HepG2 (cell line): ENCODE measurements around the gene ZNF630. TPM values are rescaled to one million over a fixed set of nuclear protein-coding genes. Genes with fewer than 3 reads are reported as not detected.

ENCODE experiments used
- ATAC-seq: fragments of 200-7000 bp; cut with Tn5 transposase; 3 replicates; pipeline ENCODE4 v1.9.1; 2020; ENCODE audit warnings: mild to moderate bottlenecking, moderate library complexity
- BruUV-seq: library from RNA; stranded (reverse); fragments of 400-500 nt; replicated peaks from 2 replicates; lab custom pipeline; 2021; lab: Mats Ljungman, UMichigan
- CTCF ChIA-PET: fragments of 300-600 bp; formaldehyde crosslinking; extraction: SDS; loops from one replicate; lab custom pipeline; 2021; ENCODE audit warnings: low total read pairs, inconsistent platforms, low intra/inter-chr PET ratio; lab: Yijun Ruan, JAX
- POLR2A ChIA-PET: fragments of 350-600 bp; sonication (Branson Sonifier 250); formaldehyde crosslinking; loops from one replicate; lab custom pipeline; 2020; ENCODE audit warnings: antibody characterized with exemption, inconsistent platforms; lab: Yijun Ruan, JAX
- DNase-seq: peaks from one replicate; pipeline ENCODE4 v3.0.0-alpha.2; 2015; ENCODE audit warnings: low spot score
- FAIRE-seq: peaks from 3 replicates; lab custom pipeline; 2011; peaks lifted over from hg19 to GRCh38; lab: Jason Lieb, UNC
- H2AFZ ChIP-seq: one replicate; pipeline ENCODE4 v1.6.1; 2011; ENCODE audit warnings: low read length, inconsistent platforms
- H3K27ac ChIP-seq: fragments of 300-600 bp; 3 replicates; pipeline ENCODE4 v1.8.0; 2011; ENCODE audit warnings: mixed run types, mild to moderate bottlenecking, mixed read lengths, low read length, inconsistent platforms; ENCODE audit not compliant: insufficient read depth; ENCODE audit errors: extremely low read length
- H3K27me3 ChIP-seq, 2 experiments: fragments of 200-600 bp in 1 of 2; 2 replicates in 1 of 2; 3 replicates in 1 of 2; pipeline versions ENCODE4 v1.6.0 to v1.8.0; 2011; ENCODE audit warnings: low read length in 2 of 2, mild to moderate bottlenecking in 2 of 2, moderate library complexity in 2 of 2, inconsistent platforms in 1 of 2; ENCODE audit not compliant: insufficient read depth in 2 of 2, control insufficient read depth in 1 of 2
- H3K36me3 ChIP-seq, 2 experiments: fragments of 200-600 bp in 1 of 2; replicated peaks in 1 of 2; 2 replicates in 1 of 2; 3 replicates in 1 of 2; pipeline versions ENCODE4 v1.5.1 to v1.8.0; 2011; ENCODE audit warnings: low read length in 2 of 2, inconsistent platforms in 1 of 2; ENCODE audit not compliant: insufficient read depth in 2 of 2, control insufficient read depth in 1 of 2
- H3K4me1 ChIP-seq: 2 replicates; pipeline ENCODE4 v1.5.1; 2012; ENCODE audit warnings: low read length, inconsistent platforms; ENCODE audit not compliant: insufficient read depth
- H3K4me2 ChIP-seq: 2 replicates; pipeline ENCODE4 v1.6.0; 2011; ENCODE audit warnings: low read depth, low read length, inconsistent platforms
- H3K4me3 ChIP-seq, 3 experiments: fragments of 200-600 bp in 1 of 3; sonication (generic), shearing (Covaris generic) in 1 of 3; replicated peaks in 1 of 3; 2 replicates each; pipeline ENCODE4 v1.5.1; 2011 to 2016; ENCODE audit warnings: low read length in 3 of 3, inconsistent platforms in 2 of 3, low read depth in 2 of 3, mild to moderate bottlenecking in 2 of 3, control low read depth in 1 of 3, mixed read lengths in 1 of 3; ENCODE audit not compliant: insufficient read depth in 1 of 3
- H3K79me2 ChIP-seq: one replicate; pipeline ENCODE4 v1.6.1; 2011; ENCODE audit warnings: low read length, inconsistent platforms; ENCODE audit not compliant: insufficient read depth
- H3K9ac ChIP-seq: 2 replicates; pipeline ENCODE4 v1.6.0; 2011; ENCODE audit warnings: mild to moderate bottlenecking, low read depth, low read length, inconsistent platforms; ENCODE audit not compliant: insufficient read depth
- H3K9me3 ChIP-seq: 2 replicates; pipeline ENCODE4 v1.5.1; 2012; ENCODE audit warnings: mild to moderate bottlenecking, low read length
- H4K20me1 ChIP-seq: 2 replicates; pipeline ENCODE4 v1.6.0; 2011; ENCODE audit warnings: inconsistent platforms, mild to moderate bottlenecking, low read length, moderate library complexity; ENCODE audit not compliant: insufficient read depth
- GLMP ChIP-seq: sonication (generic); formaldehyde crosslinking; IDR thresholded peaks from 2 replicates; pipeline ENCODE4 v1.9.0; 2021; ENCODE audit warnings: missing genetic modification reagents, mild to moderate bottlenecking, borderline replicate concordance
- HNRNPUL1 ChIP-seq: fragments of 200-400 bp; formaldehyde crosslinking; IDR thresholded peaks from 2 replicates; pipeline ENCODE4 v1.6.1; 2017; ENCODE audit warnings: low read depth, mild to moderate bottlenecking, low read length, moderate library complexity
- HOXA5 ChIP-seq: sonication (generic); formaldehyde crosslinking; IDR thresholded peaks from 2 replicates; pipeline ENCODE4 v1.4.0; 2020; ENCODE audit warnings: missing genetic modification reagents
- MBD4 ChIP-seq: IDR thresholded peaks from 2 replicates; pipeline ENCODE4 v1.6.1; 2012; ENCODE audit warnings: low read length, inconsistent platforms, borderline replicate concordance
- USF2 ChIP-seq, 2 experiments: sonication (generic) in 1 of 2; formaldehyde crosslinking in 1 of 2; IDR thresholded peaks; 2 replicates each; pipeline versions ENCODE4 v1.5.1 to v1.6.1; 2011 to 2020; ENCODE audit warnings: borderline replicate concordance in 1 of 2, low read depth in 1 of 2, low read length in 1 of 2, mild to moderate bottlenecking in 1 of 2, missing genetic modification reagents in 1 of 2, moderate library complexity in 1 of 2
- ZBTB4 ChIP-seq: sonication (generic); formaldehyde crosslinking; IDR thresholded peaks from 2 replicates; pipeline ENCODE4 v1.4.0; 2020; ENCODE audit warnings: missing genetic modification reagents, mild to moderate bottlenecking, borderline replicate concordance
- ZC3H13 ChIP-seq: sonication (generic); formaldehyde crosslinking; IDR thresholded peaks from 2 replicates; pipeline ENCODE4 v1.8.1; 2023; ENCODE audit warnings: mild to moderate bottlenecking, missing genetic modification reagents, moderate library complexity
- ZKSCAN1 ChIP-seq: fragments of 150-350 bp; IDR thresholded peaks from 2 replicates; pipeline ENCODE4 v1.6.1; 2014; ENCODE audit warnings: low read length
- ZNF224 ChIP-seq: sonication (generic); formaldehyde crosslinking; IDR thresholded peaks from 2 replicates; pipeline ENCODE4 v1.5.0; 2020; ENCODE audit warnings: mild to moderate bottlenecking, missing genetic modification reagents
- ZNF740 ChIP-seq: sonication (generic); formaldehyde crosslinking; IDR thresholded peaks from 2 replicates; pipeline ENCODE4 v1.4.0; 2020; ENCODE audit warnings: missing genetic modification reagents
- WGBS: methylation state at CpG from one replicate; pipeline ENCODE4 v1.1.6; 2017; ENCODE audit warnings: low lambda C conversion rate; 5-methylcytosine and 5-hydroxymethylcytosine counted together
- in situ Hi-C: cut with HindIII; loops from 2 replicates; pipeline ENCODE4 v1.10.0; 2017; ENCODE audit warnings: low pct_unique_long_range_greater_than_20kb; ENCODE audit not compliant: extremely low pct_ligation_motif_present
- intact Hi-C: fragments of 100-400 bp; cut with micrococcal nuclease; formaldehyde crosslinking; loops from one replicate; pipeline ENCODE4 v1.10.0; 2022; ENCODE audit not compliant: unreplicated experiment
- polyA plus RNA-seq, 8 experiments: library from polyadenylated mRNA; depleted of rRNA in 3 of 8; stranded (reverse) in 7 of 8; unstranded in 1 of 8; fragments of >200 nt; fragmentation: Illumina TruSeq in 4 of 8; extraction: Trizol in 4 of 8; gene quantifications; 2 replicates each; pipeline versions ENCODE4 v1.2.1 to v1.2.3, GENCODE V29; 2011 to 2016; ENCODE audit warnings: low read depth in 4 of 8, missing spikeins in 1 of 8, mixed read lengths in 1 of 8; ENCODE audit not compliant: insufficient read depth in 1 of 8
- total RNA-seq, 5 experiments: library from RNA; depleted of rRNA; stranded (reverse); fragments of >200 nt; fragmentation: Illumina TruSeq; extraction: Trizol; gene quantifications; 2 replicates each; pipeline ENCODE4 v1.2.3, GENCODE V29; 2016; ENCODE audit warnings: low read depth in 1 of 5

ZNF630 gene
- total and polyA plus RNA-seq, 2 of the 13 experiments (the other 11 are each of a cell fraction or from before 2014, with no cell fraction given), result not detected

- 0% methylated on average over 2 of the region's 2 CpGs for WGBS
- no peaks in the 10 kb centered on the region for H3K27me3 ChIP-seq
- in situ Hi-C loops, result no loop called here
- TF ChIP-seq GLMP (CRISPR knock-in tag), result no peak
- POLR2A ChIA-PET, result no interaction called here
- DNase-seq, result no peak
- H3K4me1 ChIP-seq, result no peaks in the 10 kb centered on the region
- no peak overlapping the region for H2AFZ ChIP-seq
- H3K27ac ChIP-seq, result no peak overlapping the region
- H3K4me3 ChIP-seq, result no peak overlapping the region
- no peak for FAIRE-seq
- no peaks in the 10 kb centered on the region for H3K36me3 ChIP-seq
- ATAC-seq, result no peak
- no TSS peak for BruUV-seq
- no peak overlapping the region for H3K4me2 ChIP-seq
- no peak overlapping the region for H3K9ac ChIP-seq
- no peaks in the 10 kb centered on the region for H3K79me2 ChIP-seq
- CTCF ChIA-PET, result no interaction called here
- no peaks in the 10 kb centered on the region for H4K20me1 ChIP-seq
- H3K9me3 ChIP-seq, result no peaks in the 10 kb centered on the region; the same call in 1 of the 2 replicates
- intact Hi-C loops, result no loop called here
Observed at GRCh38 chrX:48058621-48059295, 12.7 kb downstream of the ZNF630 start.

- H3K27ac ChIP-seq, result no peak overlapping the region
- FAIRE-seq (no peak), DNase-seq (no peak), ATAC-seq (no peak)
- no peak overlapping the region for H2AFZ ChIP-seq
- 0% methylated on average over 1 of the region's 5 CpGs for WGBS
- intact Hi-C loops (no loop called here), in situ Hi-C loops (no loop called here)
- POLR2A ChIA-PET, result no interaction called here
- no TSS peak for BruUV-seq
- H3K9ac ChIP-seq, result no peak overlapping the region
- H4K20me1 ChIP-seq, result no peaks in the 10 kb centered on the region
- H3K4me3 ChIP-seq, result no peak overlapping the region
- no peak overlapping the region for H3K4me2 ChIP-seq
- no peaks in the 10 kb centered on the region for H3K36me3 ChIP-seq
- no peaks in the 10 kb centered on the region for H3K4me1 ChIP-seq
- no peaks in the 10 kb centered on the region for H3K9me3 ChIP-seq
- H3K27me3 ChIP-seq, result no peaks in the 10 kb centered on the region; a peak in 1 of 5 replicates
- TF ChIP-seq ZC3H13 (no peak), ZNF224 (CRISPR knock-in tag) (no peak), HOXA5 (no peak), ZKSCAN1 (no peak), ZBTB4 (CRISPR knock-in tag) (no peak), HNRNPUL1 (no peak), USF2 (IDR thresholded peaks at IDR 0.05; ENCODE audit: low read depth, low read length) (no peak), USF2 (CRISPR knock-in tag; IDR thresholded peaks at IDR 0.05; ENCODE audit: borderline replicate concordance) (no peak), ZNF740 (CRISPR knock-in tag) (no peak), MBD4 (no peak)
- TF ChIP-seq, all 625 proteins: peak for 0
- no peaks in the 10 kb centered on the region for H3K79me2 ChIP-seq
- CTCF ChIA-PET, result no interaction called here
Observed at GRCh38 chrX:48046846-48047245, 24.6 kb downstream of the ZNF630 start.
